ENCODE data around the gene IGSF6.

DNA sequence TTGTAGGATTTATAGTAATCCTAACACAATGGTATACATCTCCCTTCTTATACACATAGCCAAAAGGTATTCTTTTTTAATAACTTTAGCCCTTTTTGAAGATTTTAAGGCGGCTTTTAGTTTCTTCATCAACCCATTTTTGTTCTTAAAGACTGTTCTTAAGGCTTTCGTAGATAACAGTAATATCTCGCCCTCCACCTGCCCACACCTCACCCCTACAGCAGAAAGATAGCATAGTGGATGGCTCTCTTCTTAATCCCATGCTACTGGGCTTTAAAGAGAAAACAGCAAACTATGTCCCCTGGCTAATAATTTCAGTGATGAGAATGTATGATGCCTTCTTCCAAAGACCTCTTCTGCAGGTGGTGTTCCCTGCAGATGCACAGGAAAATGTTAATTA is 8.6 kb downstream of the IGSF6 start:
- TF ChIP-seq GATA3 (IDR thresholded peaks at IDR 0.05; ENCODE audit: low read depth, low read length) = no peak
- TF ChIP-seq GATA2 (IDR thresholded peaks at IDR 0.05; ENCODE audit: low read depth, low read length) = no peak

All from SH-SY5Y (cell line).